Ascending aorta (tissue), 2 donors: ENCODE measurements around the gene GPR137. TPM values are rescaled to one million over a fixed set of nuclear protein-coding genes. Genes with fewer than 3 reads are reported as not detected.

Experiments used
- DNase-seq, 2 donors: peaks; one replicate each; pipeline ENCODE4 v3.0.0-alpha.2; 2019; ENCODE audit warnings: low spot score in 2 of 2
- H3K27ac ChIP-seq, 2 donors: fragments of 200-600 bp; sonication (generic); one replicate each; pipeline ENCODE4 v1.5.1; 2016 to 2017; ENCODE audit warnings: mild to moderate bottlenecking in 1 of 2
- H3K27me3 ChIP-seq: fragments of 200-600 bp; sonication (generic); one replicate; pipeline ENCODE4 v1.5.1; 2017
- H3K36me3 ChIP-seq, 2 donors: fragments of 200-600 bp; sonication (generic); one replicate each; pipeline ENCODE4 v1.5.1; 2016
- H3K4me1 ChIP-seq, 2 donors: fragments of 200-600 bp; sonication (generic); one replicate each; pipeline ENCODE4 v1.5.1; 2016 to 2017; ENCODE audit warnings: mild to moderate bottlenecking in 1 of 2
- H3K4me3 ChIP-seq, 2 donors: fragments of 200-600 bp; sonication (generic); one replicate each; pipeline ENCODE4 v1.5.1; 2016 to 2017; ENCODE audit warnings: mild to moderate bottlenecking in 1 of 2
- H3K9me3 ChIP-seq, 2 donors: fragments of 200-600 bp; sonication (generic); one replicate each; pipeline ENCODE4 v1.5.1; 2016
- CTCF ChIP-seq, 3 experiments: fragments of 200-600 bp in 2 of 3; fragments of 450-650 bp in 1 of 3; sonication (generic) in 2 of 3; IDR thresholded peaks; one replicate each; pipeline ENCODE4 v1.5.1; 2016 to 2019; ENCODE audit warnings: antibody characterized with exemption in 3 of 3, mild to moderate bottlenecking in 1 of 3, moderate library complexity in 1 of 3
- intact Hi-C: fragments of 100-400 bp; cut with DNase I; formaldehyde crosslinking; loops from one replicate; pipeline ENCODE4 v1.15.1; 2023
- total RNA-seq: library from RNA; depleted of rRNA; stranded (reverse); fragments of >200 nt; gene quantifications from one replicate; pipeline ENCODE4 v1.1.0, GENCODE V29; 2016

GPR137 gene
- total RNA-seq, 1 donor from 2014 or later: 3.9 TPM

DNA sequence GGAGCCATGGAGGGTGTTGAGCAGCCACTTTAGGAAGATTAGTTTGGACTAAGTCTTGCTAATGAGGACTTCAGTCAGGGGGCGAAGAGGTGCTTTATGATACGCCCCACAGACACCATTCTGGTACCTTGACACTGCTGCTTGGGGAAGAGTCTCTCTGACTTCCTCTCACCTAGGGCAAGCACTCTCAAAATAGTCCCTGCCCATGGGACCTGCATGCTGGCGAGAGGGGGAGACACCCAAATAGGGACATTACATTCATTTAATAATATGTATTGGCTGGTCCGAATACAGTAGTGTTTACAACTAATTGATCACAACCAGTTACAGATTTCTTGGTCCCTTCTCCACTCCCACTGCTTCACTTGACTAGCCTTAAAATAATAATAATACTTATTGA lies 10.1 kb downstream of the GPR137 start:
- Histone ChIP-seq H3K4me1 (peaks cover 17 to 23% of the 10 kb centered on the region in 2 donors), H3K36me3 (no peaks in the 10 kb centered on the region), H3K4me3 (no peak overlapping the region), H3K9me3 (no peaks in the 10 kb centered on the region), H3K27me3 (peaks cover 19% of the 10 kb centered on the region), H3K27ac (no peak overlapping the region)
- no peak for TF ChIP-seq CTCF (IDR thresholded peaks at IDR 0.05)
- DNase-seq: no peak
- intact Hi-C loops: no loop called here

DNA sequence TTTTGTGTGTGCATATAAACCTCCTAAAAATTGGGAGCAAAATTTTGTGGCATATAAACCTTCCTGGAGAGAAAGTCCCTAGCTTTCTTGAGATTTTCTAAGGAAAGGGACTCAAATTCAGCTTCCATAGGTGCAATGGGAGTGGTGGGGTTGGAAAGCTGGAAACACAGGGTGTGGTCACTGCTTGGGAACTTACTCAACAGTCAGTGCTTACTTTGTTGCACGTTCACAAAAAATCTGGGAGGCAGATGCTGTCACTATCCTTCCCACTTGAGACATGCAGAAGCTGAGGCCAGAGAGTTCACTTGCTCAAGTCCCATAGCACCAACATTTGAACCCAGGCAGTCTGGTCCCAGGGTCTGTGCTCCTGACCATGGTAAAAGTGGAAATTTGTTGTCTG lies 10.6 kb downstream of the GPR137 start:
- Histone ChIP-seq H3K4me1 (peaks cover 17 to 25% of the 10 kb centered on the region in 2 donors), H3K27me3 (peaks cover 14% of the 10 kb centered on the region), H3K9me3 (no peaks in the 10 kb centered on the region), H3K4me3 (no peak overlapping the region), H3K27ac (no peak overlapping the region), H3K36me3 (no peaks in the 10 kb centered on the region)
- DNase-seq: no peak
- TF ChIP-seq CTCF (IDR thresholded peaks at IDR 0.05): no peak
- intact Hi-C loops: no loop called here

GRCh38 chr11:64296830-64297698 lies 11.4 kb downstream of the GPR137 start:
- no peak for TF ChIP-seq CTCF (IDR thresholded peaks at IDR 0.05)
- intact Hi-C loops: no loop called here

DNA sequence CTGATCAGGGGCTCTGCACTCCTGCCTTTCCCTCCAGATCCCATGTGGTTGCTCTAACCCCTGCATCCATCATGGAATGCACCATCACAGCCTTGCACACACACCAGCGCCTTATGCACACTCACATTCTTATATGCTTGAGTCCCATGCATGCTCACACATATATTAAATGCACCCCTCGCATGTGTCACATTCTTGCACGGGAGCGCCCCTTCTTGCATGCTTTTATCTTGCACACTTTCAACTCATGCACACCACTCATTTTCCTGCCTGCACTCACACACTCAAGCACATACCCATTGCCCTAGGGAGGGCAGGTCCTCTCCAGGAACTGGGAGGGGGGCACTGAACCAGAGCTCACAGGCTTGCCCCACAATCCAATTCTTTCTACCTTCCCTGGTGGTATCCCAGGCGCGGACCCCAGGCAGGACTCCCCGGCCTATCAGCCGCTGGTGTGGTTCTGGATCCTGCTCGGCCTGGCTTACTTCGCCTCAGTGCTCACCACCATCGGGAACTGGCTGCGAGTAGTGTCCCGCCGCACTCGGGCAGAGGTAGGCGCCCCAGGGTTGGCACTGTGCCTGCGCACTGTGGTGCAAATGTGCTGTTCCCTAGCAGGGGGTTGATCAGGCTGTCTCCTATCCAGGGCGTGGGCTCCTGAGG lies 12.2 kb downstream of the GPR137 start:
- no peak for TF ChIP-seq CTCF (IDR thresholded peaks at IDR 0.05)
- no peak overlapping the region for H3K27ac ChIP-seq
- H3K4me1 ChIP-seq: peaks cover 11 to 15% of the 10 kb centered on the region in 2 donors
- H3K4me3 ChIP-seq: no peak overlapping the region
- H3K27me3 ChIP-seq: peaks cover 9% of the 10 kb centered on the region
- H3K9me3 ChIP-seq: no peaks in the 10 kb centered on the region
- intact Hi-C loops: no loop called here
- peak in 1 of 2 donors; percentile 64 for DNase-seq
- H3K36me3 ChIP-seq: no peaks in the 10 kb centered on the region

More at GRCh38 chr11:64296830-64297698, 11.4 kb downstream of the GPR137 start:
- Histone ChIP-seq H3K9me3 (no peaks in the 10 kb centered on the region), H3K4me3 (no peak overlapping the region), H3K27me3 (peaks cover 12% of the 10 kb centered on the region), H3K27ac (no peak overlapping the region), H3K36me3 (no peaks in the 10 kb centered on the region), H3K4me1 (peaks cover 13 to 22% of the 10 kb centered on the region in 2 donors)
- DNase-seq: no peak

DNA sequence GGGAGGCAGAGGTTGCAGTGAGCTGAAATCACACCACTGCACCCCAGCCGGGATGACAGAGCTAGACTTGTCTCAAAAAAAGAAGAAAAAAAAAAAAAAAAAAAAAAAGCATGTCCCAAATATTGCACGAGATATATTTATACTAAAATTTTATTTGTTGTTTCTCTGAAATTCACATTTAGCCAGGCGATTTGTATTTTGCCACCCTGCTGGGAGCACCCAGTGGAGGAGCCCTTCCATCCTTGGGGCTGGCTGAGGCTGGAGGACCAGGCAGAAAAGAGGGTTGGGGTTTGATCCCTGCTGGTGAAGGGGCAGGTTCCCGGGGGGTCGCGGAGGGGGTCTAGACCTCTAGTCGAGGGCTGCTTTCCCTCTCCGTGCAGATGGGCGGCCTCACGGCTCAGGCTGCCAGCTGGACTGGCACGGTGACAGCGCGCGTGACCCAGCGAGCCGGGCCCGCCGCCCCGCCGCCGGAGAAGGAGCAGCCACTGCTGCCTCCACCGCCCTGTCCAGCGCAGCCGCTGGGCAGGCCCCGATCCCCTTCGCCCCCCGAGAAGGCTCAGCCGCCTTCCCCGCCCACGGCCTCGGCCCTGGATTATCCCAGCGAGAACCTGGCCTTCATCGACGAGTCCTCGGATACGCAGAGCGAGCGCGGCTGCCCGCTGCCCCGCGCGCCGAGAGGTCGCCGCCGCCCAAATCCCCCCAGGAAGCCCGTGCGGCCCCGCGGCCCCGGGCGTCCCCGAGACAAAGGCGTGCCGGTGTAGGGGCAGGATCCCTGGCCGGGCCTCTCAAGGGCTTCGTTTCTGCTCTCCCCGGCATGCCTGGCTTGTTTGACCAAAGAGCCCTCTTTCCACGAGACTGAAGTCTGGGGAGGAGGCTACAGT lies 13.6 kb downstream of the GPR137 start:
- Histone ChIP-seq H3K4me1 (peaks cover 11 to 18% of the 10 kb centered on the region in 2 donors), H3K4me3 (peak overlapping the region; percentile 32 to 64), H3K27ac (no peak overlapping the region), H3K27me3 (peaks cover 9% of the 10 kb centered on the region), H3K36me3 (no peaks in the 10 kb centered on the region), H3K9me3 (no peaks in the 10 kb centered on the region)
- DNase-seq: peak in 1 of 2 donors; percentile 74
- no peak for TF ChIP-seq CTCF (IDR thresholded peaks at IDR 0.05)
- intact Hi-C loops: no loop called here
